SW 1271 (cell line): ENCODE measurements around the gene MYH16.
"Not testable (repeated sequence)": the region's sequence is repeated elsewhere in the genome, so short reads cannot be mapped to it uniquely, and the experiment has no call there.

ENCODE experiments used
- DNase-seq, 2 experiments: peaks; one replicate each; lab custom pipeline; 2025; lab: John Stamatoyannopoulos, UW

The MYH16 gene

GRCh38 chr7:99355098-99355497 lies 82.5 kb downstream of the MYH16 start:
- no peak for DNase-seq

- no peak for DNase-seq
Observed at GRCh38 chr7:99357701-99358490, 85.3 kb downstream of the MYH16 start.

- not testable (repeated sequence) for DNase-seq
Observed at GRCh38 chr7:99358521-99358920, 85.9 kb downstream of the MYH16 start.

GRCh38 chr7:99359465-99360154 lies 87.0 kb downstream of the MYH16 start:
- DNase-seq: no peak
